ENCODE measurements around the gene SMYD4.

Gene SMYD4

GRCh38 chr17:1729966-1730325 is 99.8 kb downstream of the SMYD4 start:
- no peak for DNase-seq

Measured in NCI-H1417 treated with DMSO at 0.1 percent for 48 hours (cell line).